Rectal smooth muscle tissue (tissue), 1 donor: ENCODE measurements around the gene GUCA2A.

Experiments used
- H3K27ac ChIP-seq: one replicate; pipeline ENCODE4 v1.7.0; 2013; ENCODE audit warnings: low read depth, low read length, inconsistent platforms
- H3K27me3 ChIP-seq: one replicate; pipeline ENCODE4 v1.7.0; 2013; ENCODE audit warnings: low read length; ENCODE audit not compliant: control insufficient read depth, insufficient read depth
- H3K36me3 ChIP-seq: one replicate; pipeline ENCODE4 v1.7.0; 2013; ENCODE audit warnings: low read length; ENCODE audit not compliant: control insufficient read depth, insufficient read depth
- H3K4me1 ChIP-seq: one replicate; pipeline ENCODE4 v1.7.0; 2013; ENCODE audit warnings: low read length; ENCODE audit not compliant: control insufficient read depth, insufficient read depth
- H3K4me3 ChIP-seq: one replicate; pipeline ENCODE4 v1.7.0; 2013; ENCODE audit warnings: low read length
- H3K9ac ChIP-seq: one replicate; pipeline ENCODE4 v1.7.0; 2013; ENCODE audit warnings: low read length

The GUCA2A gene

GRCh38 chr1:42173961-42174735 lies 9.6 kb upstream of the GUCA2A start:
- H3K27ac ChIP-seq: no peak overlapping the region
- H3K4me1 ChIP-seq: peaks cover 12% of the 10 kb centered on the region
- H3K4me3 ChIP-seq: no peak overlapping the region
- no peaks in the 10 kb centered on the region for H3K36me3 ChIP-seq
- no peaks in the 10 kb centered on the region for H3K27me3 ChIP-seq
- no peak overlapping the region for H3K9ac ChIP-seq

- Histone ChIP-seq H3K9ac (no peak overlapping the region), H3K36me3 (no peaks in the 10 kb centered on the region), H3K27me3 (no peaks in the 10 kb centered on the region), H3K4me1 (peaks cover 12% of the 10 kb centered on the region), H3K27ac (peak overlapping the region; percentile 45), H3K4me3 (no peak overlapping the region)
Observed at GRCh38 chr1:42173155-42173933, 8.8 kb upstream of the GUCA2A start.

- H3K27ac ChIP-seq: peak overlapping the region; percentile 45
Observed at GRCh38 chr1:42172381-42173133, 8.0 kb upstream of the GUCA2A start.

GRCh38 chr1:42171679-42172266 lies 7.2 kb upstream of the GUCA2A start:
- Histone ChIP-seq H3K9ac (no peak overlapping the region), H3K27me3 (no peaks in the 10 kb centered on the region), H3K36me3 (no peaks in the 10 kb centered on the region), H3K27ac (no peak overlapping the region), H3K4me3 (no peak overlapping the region), H3K4me1 (peaks cover 12% of the 10 kb centered on the region)

More at GRCh38 chr1:42172381-42173133, 8.0 kb upstream of the GUCA2A start:
- Histone ChIP-seq H3K4me1 (peaks cover 12% of the 10 kb centered on the region), H3K9ac (no peak overlapping the region), H3K27me3 (no peaks in the 10 kb centered on the region), H3K4me3 (no peak overlapping the region), H3K36me3 (no peaks in the 10 kb centered on the region)

GRCh38 chr1:42170779-42171621 lies 6.5 kb upstream of the GUCA2A start:
- Histone ChIP-seq H3K36me3 (no peaks in the 10 kb centered on the region), H3K9ac (no peak overlapping the region), H3K4me3 (no peak overlapping the region), H3K27ac (no peak overlapping the region), H3K27me3 (no peaks in the 10 kb centered on the region), H3K4me1 (peaks cover 12% of the 10 kb centered on the region)

GRCh38 chr1:42168763-42169162 lies 4.2 kb upstream of the GUCA2A start:
- Histone ChIP-seq H3K4me1 (peaks cover 12% of the 10 kb centered on the region), H3K4me3 (no peak overlapping the region), H3K36me3 (no peaks in the 10 kb centered on the region), H3K27ac (no peak overlapping the region), H3K27me3 (no peaks in the 10 kb centered on the region), H3K9ac (no peak overlapping the region)

- H3K4me1 ChIP-seq: peaks cover 9% of the 10 kb centered on the region
- H3K4me3 ChIP-seq: no peak overlapping the region
- no peak overlapping the region for H3K27ac ChIP-seq
- H3K27me3 ChIP-seq: no peaks in the 10 kb centered on the region
- no peaks in the 10 kb centered on the region for H3K36me3 ChIP-seq
- no peak overlapping the region for H3K9ac ChIP-seq
Observed at GRCh38 chr1:42168391-42168670, 3.8 kb upstream of the GUCA2A start.

- Histone ChIP-seq H3K36me3 (no peaks in the 10 kb centered on the region), H3K27ac (no peak overlapping the region), H3K4me1 (peaks cover 4% of the 10 kb centered on the region), H3K4me3 (no peak overlapping the region), H3K9ac (no peak overlapping the region), H3K27me3 (no peaks in the 10 kb centered on the region)
Observed at GRCh38 chr1:42167611-42168390, 3.3 kb upstream of the GUCA2A start.

GRCh38 chr1:42165511-42166210 lies 1.1 kb upstream of the GUCA2A start:
- Histone ChIP-seq H3K27me3 (no peaks in the 10 kb centered on the region), H3K36me3 (no peaks in the 10 kb centered on the region), H3K4me3 (no peak overlapping the region), H3K27ac (no peak overlapping the region), H3K4me1 (no peaks in the 10 kb centered on the region), H3K9ac (no peak overlapping the region)

GRCh38 chr1:42163536-42164503 lies 725 bp downstream of the GUCA2A start:
- Histone ChIP-seq H3K36me3 (no peaks in the 10 kb centered on the region), H3K4me1 (no peaks in the 10 kb centered on the region), H3K9ac (no peak overlapping the region), H3K4me3 (peak overlapping the region; percentile 40), H3K27me3 (no peaks in the 10 kb centered on the region), H3K27ac (no peak overlapping the region)
